Ovary (tissue), 9 donors: ENCODE measurements around the gene KANSL1L. TPM values are rescaled to one million over a fixed set of nuclear protein-coding genes. Genes with fewer than 3 reads are reported as not detected.

Source experiments
- DNase-seq, 5 donors: peaks; one replicate each; pipeline ENCODE4 v3.0.0-alpha.2; 2019 to 2020
- H3K27ac ChIP-seq, 2 donors: fragments of 200-600 bp; one replicate each; pipeline versions ENCODE4 v1.5.1 to v1.8.0; 2019 to 2022
- H3K27me3 ChIP-seq: fragments of 200-600 bp; one replicate; pipeline ENCODE4 v1.8.0; 2022
- H3K36me3 ChIP-seq: fragments of 200-600 bp; sonication (generic); one replicate; pipeline ENCODE4 v1.5.1; 2019
- H3K4me1 ChIP-seq: one replicate; pipeline ENCODE4 v1.8.1; 2013; ENCODE audit warnings: mild to moderate bottlenecking, moderate library complexity; ENCODE audit not compliant: insufficient read depth
- H3K4me3 ChIP-seq: fragments of 200-600 bp; sonication (generic); one replicate; pipeline ENCODE4 v1.5.1; 2017
- H3K9me3 ChIP-seq, 2 donors: fragments of 200-600 bp in 1 of 2; sonication (generic) in 1 of 2; one replicate each; pipeline versions ENCODE4 v1.5.1 to v1.8.1; 2013 to 2019; ENCODE audit warnings: mild to moderate bottlenecking in 1 of 2, moderate library complexity in 1 of 2
- EP300 ChIP-seq: sonication (generic); formaldehyde crosslinking; IDR thresholded peaks from one replicate; pipeline ENCODE4 v1.6.1; 2017; ENCODE audit warnings: antibody characterized with exemption
- POLR2A ChIP-seq: fragments of 450-650 bp; IDR thresholded peaks from one replicate; pipeline ENCODE4 v1.6.1; 2017; ENCODE audit warnings: antibody characterized with exemption, mild to moderate bottlenecking, moderate library complexity
- WGBS, 3 donors: extraction: QIAGEN DNeasy Blood & Tissue Kit in 1 of 3; methylation state at CpG; one replicate each; pipeline versions ENCODE4 v1.1.5 to v1.1.7; 2013 to 2017; 5-methylcytosine and 5-hydroxymethylcytosine counted together
- intact Hi-C, 4 donors: fragments of 100-400 bp; cut with DNase I; formaldehyde crosslinking; loops; one replicate each; pipeline versions ENCODE4 v1.11.0 to v1.15.1; 2022 to 2023
- polyA plus RNA-seq, 2 donors: library from polyadenylated mRNA; stranded (reverse); fragments of 200-250 nt in 1 of 2; fragments of 350-450 nt in 1 of 2; fragmentation: Illumina TruSeq in 1 of 2; extraction: RNeasy Lipid Tissue Mini Kit (QIAGEN cat#74804) in 1 of 2; gene quantifications; one replicate each; pipeline ENCODE4 v1.2.3, GENCODE V29; 2013 to 2014
- total RNA-seq, 7 donors: library from RNA; depleted of rRNA in 2 of 7; stranded (reverse); fragments of >200 nt in 2 of 7; fragmentation: NEBNext Ultra II Directional in 3 of 7; extraction: Animal tissue kit (Norgen Biotek cat#: 25700) in 3 of 7; gene quantifications; one replicate each; pipeline versions ENCODE4 v1.1.0 to v1.2.4, GENCODE V29; 2016 to 2023
- TF ChIP-seq, protein P1 (sequence below), 3 donors: fragments of 450-650 bp in 2 of 3; fragments of 200-600 bp in 1 of 3; IDR thresholded peaks; one replicate each; pipeline versions ENCODE4 v1.5.1 to v1.8.0; 2016 to 2022; ENCODE audit warnings: antibody characterized with exemption in 3 of 3, mild to moderate bottlenecking in 1 of 3
- donor health status: DM: no; HTN: no; CAD: no; lungs with moderate emphysema.
- donor health status: DM: no; HTN: no; CAD: no.
- donor health status: Bipolar disorder and iron deficiency.
- donor health status: DM: yes; HTN: yes; CAD: no.
- donor health status: DM: no; HTN: no; CAD: no.
- donor health status: DM: yes; HTN: yes; CAD: no.

KANSL1L gene
- total and polyA plus RNA-seq, 9 donors = 20.5 to 47.1 (median 36.1) TPM

DNA sequence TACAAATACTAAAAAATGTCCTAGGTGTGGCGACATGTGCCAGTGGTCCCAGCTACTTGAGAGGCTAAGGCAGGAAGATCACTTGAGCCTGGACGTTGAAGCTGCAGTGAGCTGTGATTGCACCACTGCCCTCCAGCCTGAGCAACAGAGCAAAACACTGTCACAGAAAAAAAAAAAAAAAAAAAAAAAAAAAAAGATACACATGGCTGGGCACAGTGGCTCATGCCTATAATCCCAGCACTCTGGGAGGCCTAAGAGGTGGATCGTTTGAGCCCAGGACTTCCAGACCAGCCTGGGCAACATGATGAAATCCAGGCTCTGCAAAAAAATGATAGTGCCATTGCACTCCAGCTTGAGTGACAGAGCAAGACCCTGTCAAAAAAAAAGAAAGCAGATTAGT lies 13.7 kb downstream of the KANSL1L start:
- intact Hi-C loops = no loop called here
- 77 to 85% (median 80%) methylated on average over 3 of the region's 3 CpGs for WGBS, 3 donors

DNA sequence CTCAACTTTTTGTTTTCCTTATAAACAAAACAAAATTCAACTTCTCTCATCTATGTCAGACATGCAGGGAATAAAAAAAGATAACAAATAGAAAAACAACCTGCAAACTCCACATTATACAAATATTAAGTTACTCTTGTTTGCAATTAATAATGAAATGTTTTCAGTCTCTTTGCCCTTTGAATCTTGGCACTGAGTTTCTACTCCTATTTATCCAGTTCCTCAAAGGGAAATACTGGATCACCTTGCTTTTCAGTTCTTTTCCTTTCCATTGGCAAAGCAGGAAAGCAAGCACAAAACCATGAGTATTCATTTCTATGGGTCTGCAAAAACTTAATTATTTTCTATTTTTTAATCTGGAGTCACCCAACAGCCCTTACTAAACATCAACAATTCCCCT lies 23.6 kb downstream of the KANSL1L start:
- TF ChIP-seq EP300 (no peak), POLR2A (no peak)
- TF ChIP-seq, protein P1, sequence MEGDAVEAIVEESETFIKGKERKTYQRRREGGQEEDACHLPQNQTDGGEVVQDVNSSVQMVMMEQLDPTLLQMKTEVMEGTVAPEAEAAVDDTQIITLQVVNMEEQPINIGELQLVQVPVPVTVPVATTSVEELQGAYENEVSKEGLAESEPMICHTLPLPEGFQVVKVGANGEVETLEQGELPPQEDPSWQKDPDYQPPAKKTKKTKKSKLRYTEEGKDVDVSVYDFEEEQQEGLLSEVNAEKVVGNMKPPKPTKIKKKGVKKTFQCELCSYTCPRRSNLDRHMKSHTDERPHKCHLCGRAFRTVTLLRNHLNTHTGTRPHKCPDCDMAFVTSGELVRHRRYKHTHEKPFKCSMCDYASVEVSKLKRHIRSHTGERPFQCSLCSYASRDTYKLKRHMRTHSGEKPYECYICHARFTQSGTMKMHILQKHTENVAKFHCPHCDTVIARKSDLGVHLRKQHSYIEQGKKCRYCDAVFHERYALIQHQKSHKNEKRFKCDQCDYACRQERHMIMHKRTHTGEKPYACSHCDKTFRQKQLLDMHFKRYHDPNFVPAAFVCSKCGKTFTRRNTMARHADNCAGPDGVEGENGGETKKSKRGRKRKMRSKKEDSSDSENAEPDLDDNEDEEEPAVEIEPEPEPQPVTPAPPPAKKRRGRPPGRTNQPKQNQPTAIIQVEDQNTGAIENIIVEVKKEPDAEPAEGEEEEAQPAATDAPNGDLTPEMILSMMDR (IDR thresholded peaks at IDR 0.05) = no peak
- no peak overlapping the region for H3K27ac ChIP-seq
- no peak overlapping the region for H3K4me3 ChIP-seq
- DNase-seq = no peak
- peaks cover 1% of the 10 kb centered on the region for H3K4me1 ChIP-seq
- intact Hi-C loops = no loop called here
- no peaks in the 10 kb centered on the region for H3K36me3 ChIP-seq
- H3K9me3 ChIP-seq = peaks cover 0 to 4% of the 10 kb centered on the region in 2 donors
- H3K27me3 ChIP-seq = no peaks in the 10 kb centered on the region

More for the DNA sequence above, 13.7 kb downstream of the KANSL1L start:
- TF ChIP-seq, protein P1 (IDR thresholded peaks at IDR 0.05) = no peak
- TF ChIP-seq POLR2A (no peak), EP300 (no peak)
- Histone ChIP-seq H3K4me3 (no peak overlapping the region), H3K9me3 (no peaks in the 10 kb centered on the region), H3K4me1 (no peaks in the 10 kb centered on the region), H3K27ac (no peak overlapping the region), H3K36me3 (no peaks in the 10 kb centered on the region), H3K27me3 (no peaks in the 10 kb centered on the region)
- no peak for DNase-seq

DNA sequence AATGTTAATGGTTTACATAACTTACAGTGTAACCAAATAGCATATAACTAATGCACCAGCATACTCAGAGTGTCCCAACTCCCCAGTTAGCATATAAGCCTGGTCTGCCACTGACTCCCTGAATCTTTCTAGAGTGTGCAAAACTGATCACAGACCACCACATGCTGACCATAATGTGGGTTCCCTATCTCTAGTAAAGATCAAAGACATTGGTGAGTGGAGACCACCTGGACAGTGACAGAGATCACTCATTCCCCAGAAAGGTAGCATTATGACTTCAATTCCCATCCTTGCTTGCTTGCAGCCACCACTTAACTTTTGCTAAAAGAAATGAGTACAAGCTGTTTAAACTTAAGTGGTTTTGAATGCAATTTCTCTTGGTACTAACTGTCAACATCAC lies 39.0 kb downstream of the KANSL1L start:
- Histone ChIP-seq H3K27ac (no peak overlapping the region), H3K4me3 (no peak overlapping the region), H3K9me3 (peaks cover 0 to 5% of the 10 kb centered on the region in 2 donors), H3K27me3 (no peaks in the 10 kb centered on the region), H3K36me3 (no peaks in the 10 kb centered on the region), H3K4me1 (peaks cover 3% of the 10 kb centered on the region)
- TF ChIP-seq EP300 = no peak
- TF ChIP-seq POLR2A = no peak
- TF ChIP-seq, protein P1 (IDR thresholded peaks at IDR 0.05) = no peak
- no peak for DNase-seq
- intact Hi-C loops = no loop called here

DNA sequence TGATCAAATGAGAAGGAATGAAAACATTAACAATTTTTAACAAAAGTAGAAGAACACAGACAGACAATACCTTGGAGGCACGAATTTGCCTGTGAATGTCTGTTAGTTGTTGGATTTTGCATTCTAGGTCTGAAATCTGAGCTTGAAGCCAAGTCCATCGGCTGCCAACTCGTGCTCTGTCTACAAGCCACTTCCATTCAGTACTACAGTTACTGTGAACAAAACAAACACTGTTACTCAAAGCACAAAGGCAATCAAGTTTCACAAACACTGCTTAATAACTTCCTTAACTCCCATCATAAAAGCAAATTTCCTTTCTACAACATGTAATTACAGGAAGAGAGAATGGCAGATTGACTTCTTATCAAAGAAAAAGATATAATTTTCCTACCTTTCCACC lies 42.2 kb downstream of the KANSL1L start:
- TF ChIP-seq POLR2A = no peak
- TF ChIP-seq, protein P1 (IDR thresholded peaks at IDR 0.05) = no peak
- TF ChIP-seq EP300 = no peak
- intact Hi-C loops = no loop called here
- Histone ChIP-seq H3K4me3 (no peak overlapping the region), H3K36me3 (no peaks in the 10 kb centered on the region), H3K27ac (no peak overlapping the region), H3K4me1 (peaks cover 1% of the 10 kb centered on the region), H3K27me3 (no peaks in the 10 kb centered on the region), H3K9me3 (peaks cover 0 to 9% of the 10 kb centered on the region in 2 donors)
- no peak for DNase-seq
- WGBS, 3 donors = 49 to 58% (median 57%) methylated on average over 3 of the region's 3 CpGs
